ENCODE data around the gene ARF6. TPM values are rescaled to one million over a fixed set of nuclear protein-coding genes. Genes with fewer than 3 reads are reported as not detected.

Gene ARF6
- polyA plus RNA-seq, 2 of the 4 experiments (the other 2 are of a cell fraction): 33.3 to 54.8 TPM

DNA sequence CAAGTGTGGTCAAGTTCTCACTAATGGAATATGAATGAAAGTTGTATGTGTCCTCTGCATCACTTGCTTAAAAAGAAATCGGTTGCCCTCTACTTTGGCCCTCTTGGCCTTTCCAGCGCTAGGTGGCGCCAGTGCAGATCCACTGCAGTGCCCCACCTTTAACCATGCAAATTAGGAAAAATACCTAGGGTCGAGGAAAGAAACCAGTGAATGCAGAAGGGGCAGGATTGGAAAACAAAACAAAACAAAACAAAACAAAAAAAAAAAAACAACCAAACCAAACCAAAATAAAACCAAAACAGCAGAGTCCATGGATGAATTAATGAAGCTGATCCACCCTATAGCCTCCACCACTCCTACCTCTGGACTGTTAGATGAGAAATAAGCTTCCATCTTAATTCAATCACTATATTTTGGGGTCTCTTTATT, 27.4 kb upstream of the ARF6 start:
- CTCF ChIA-PET: interaction anchor here (0.5 to 12.6 kb wide), 51 partner anchors 12 to 1114 kb away, joined by 3 to 259 read pairs (median 4); partner anchors contain the start of genes ARF6, NEMF and VCPKMT
- 1% methylated on average over 4 of the region's 4 CpGs for WGBS (ENCODE audit: missing lambda C conversion rate)
- ATAC-seq: 0 out of 6 replicates have a peak, but pooled peaks of 1 of the 2 experiments have one; percentile 10
- H3K4me1 ChIP-seq: peaks cover 32% of the 10 kb centered on the region
- POLR2A ChIA-PET: no interaction called here
- H3K27ac ChIP-seq: peak overlapping the region; percentile 0 to 10; a peak in 2 of 6 replicates
- H3K9me3 ChIP-seq: no peaks in the 10 kb centered on the region
- no peak overlapping the region for H3K4me3 ChIP-seq
- peak; percentile 28 to 75 for DNase-seq (ENCODE audit: low read depth in 1 of 2, low spot score in 1 of 2)
- FAIRE-seq: peak; percentile 13
- TF ChIP-seq SMC3 (IDR thresholded peaks at IDR 0.05) (peak; percentile 86), HOXA7 (CRISPR knock-in tag; IDR thresholded peaks at IDR 0.05) (no peak), HEYL (CRISPR knock-in tag; IDR thresholded peaks at IDR 0.05) (no peak), RAD21 (conservative IDR thresholded peaks at IDR 0.05 in 1 of 2, IDR thresholded peaks at IDR 0.05 in 1 of 2) (peak; percentile 76 to 85), GATA3 (IDR thresholded peaks at IDR 0.05; ENCODE audit: borderline replicate concordance) (no peak)
- TF ChIP-seq, protein P1, sequence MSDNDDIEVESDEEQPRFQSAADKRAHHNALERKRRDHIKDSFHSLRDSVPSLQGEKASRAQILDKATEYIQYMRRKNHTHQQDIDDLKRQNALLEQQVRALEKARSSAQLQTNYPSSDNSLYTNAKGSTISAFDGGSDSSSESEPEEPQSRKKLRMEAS (IDR thresholded peaks at IDR 0.05): no peak
- TF ChIP-seq, protein P2, sequence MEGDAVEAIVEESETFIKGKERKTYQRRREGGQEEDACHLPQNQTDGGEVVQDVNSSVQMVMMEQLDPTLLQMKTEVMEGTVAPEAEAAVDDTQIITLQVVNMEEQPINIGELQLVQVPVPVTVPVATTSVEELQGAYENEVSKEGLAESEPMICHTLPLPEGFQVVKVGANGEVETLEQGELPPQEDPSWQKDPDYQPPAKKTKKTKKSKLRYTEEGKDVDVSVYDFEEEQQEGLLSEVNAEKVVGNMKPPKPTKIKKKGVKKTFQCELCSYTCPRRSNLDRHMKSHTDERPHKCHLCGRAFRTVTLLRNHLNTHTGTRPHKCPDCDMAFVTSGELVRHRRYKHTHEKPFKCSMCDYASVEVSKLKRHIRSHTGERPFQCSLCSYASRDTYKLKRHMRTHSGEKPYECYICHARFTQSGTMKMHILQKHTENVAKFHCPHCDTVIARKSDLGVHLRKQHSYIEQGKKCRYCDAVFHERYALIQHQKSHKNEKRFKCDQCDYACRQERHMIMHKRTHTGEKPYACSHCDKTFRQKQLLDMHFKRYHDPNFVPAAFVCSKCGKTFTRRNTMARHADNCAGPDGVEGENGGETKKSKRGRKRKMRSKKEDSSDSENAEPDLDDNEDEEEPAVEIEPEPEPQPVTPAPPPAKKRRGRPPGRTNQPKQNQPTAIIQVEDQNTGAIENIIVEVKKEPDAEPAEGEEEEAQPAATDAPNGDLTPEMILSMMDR (IDR thresholded peaks at IDR 0.05): peak; percentile 88
- TF ChIP-seq, protein P3, sequence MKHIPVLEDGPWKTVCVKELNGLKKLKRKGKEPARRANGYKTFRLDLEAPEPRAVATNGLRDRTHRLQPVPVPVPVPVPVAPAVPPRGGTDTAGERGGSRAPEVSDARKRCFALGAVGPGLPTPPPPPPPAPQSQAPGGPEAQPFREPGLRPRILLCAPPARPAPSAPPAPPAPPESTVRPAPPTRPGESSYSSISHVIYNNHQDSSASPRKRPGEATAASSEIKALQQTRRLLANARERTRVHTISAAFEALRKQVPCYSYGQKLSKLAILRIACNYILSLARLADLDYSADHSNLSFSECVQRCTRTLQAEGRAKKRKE (CRISPR knock-in tag; IDR thresholded peaks at IDR 0.05; ENCODE audit: low read depth): no peak
- peak overlapping the region; percentile 3; the same call in 2 of the 3 replicates for H3K4me2 ChIP-seq

DNA sequence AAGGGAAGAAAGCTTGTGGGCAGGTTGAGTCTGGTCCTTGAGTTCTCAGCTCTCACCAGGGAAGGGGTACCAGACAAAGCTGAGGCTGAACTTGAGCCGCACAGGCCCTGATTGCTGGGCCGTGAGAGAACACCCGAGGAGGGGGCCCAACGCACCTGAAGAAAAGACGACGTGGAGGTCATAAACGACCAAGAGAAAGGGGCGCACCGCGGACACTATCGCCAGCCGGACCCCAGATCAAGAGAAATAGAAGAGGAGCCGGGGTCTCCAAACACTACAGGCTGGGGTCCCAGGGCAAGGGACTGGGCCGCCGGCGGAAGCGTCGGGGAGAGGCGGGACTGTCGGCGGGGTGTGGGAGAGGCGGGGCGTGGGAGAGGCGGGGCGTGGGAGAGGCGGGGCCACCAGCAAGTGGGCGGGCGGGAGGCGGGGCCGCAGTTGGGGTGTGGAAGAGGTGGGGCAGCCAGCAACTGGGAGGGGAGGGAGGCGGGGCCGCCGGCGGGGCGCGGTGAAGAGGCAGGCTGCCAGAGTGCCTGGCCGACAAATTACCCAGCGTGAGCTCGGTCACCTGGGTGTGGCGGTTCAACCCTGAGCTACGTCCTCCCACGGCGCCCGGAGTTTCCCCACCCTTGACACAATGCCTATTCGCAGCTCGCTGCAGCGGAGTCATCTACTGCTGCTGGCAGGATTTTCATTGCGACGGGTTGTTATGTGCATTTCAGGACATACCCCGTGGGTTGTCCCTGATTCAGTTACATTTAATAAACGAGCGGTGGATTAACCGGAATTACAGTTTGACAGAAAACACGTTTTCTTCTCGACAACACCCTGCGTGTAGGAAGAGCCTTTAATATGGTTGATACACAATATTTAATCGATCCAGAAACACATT, 24.8 kb upstream of the ARF6 start:
- DNase-seq (ENCODE audit: low read depth in 1 of 2, low spot score in 1 of 2): peak; percentile 90 to 98
- peaks cover 25% of the 10 kb centered on the region for H3K4me1 ChIP-seq
- ChIA-PET POLR2A (interaction anchor here (0.6 to 1.7 kb wide), 13 partner anchors 8 to 444 kb away, joined by 3 to 15 read pairs (median 3); partner anchors contain the start of genes ARF6 and VCPKMT), CTCF (interaction anchor here (0.6 to 12.6 kb wide), 12 partner anchors 10 to 234 kb away, joined by 3 to 259 read pairs (median 4); partner anchors contain the start of genes ARF6 and NEMF)
- peak; percentile 95 for ATAC-seq
- no peaks in the 10 kb centered on the region for H3K9me3 ChIP-seq
- WGBS (ENCODE audit: missing lambda C conversion rate): 3% methylated on average over 43 of the region's 57 CpGs
- TF ChIP-seq ZNF302 (CRISPR knock-in tag; IDR thresholded peaks at IDR 0.05) (no peak), GATA3 (IDR thresholded peaks at IDR 0.05; ENCODE audit: borderline replicate concordance) (no peak), CBX8 (IDR thresholded peaks at IDR 0.05) (no peak), PHF8 (IDR thresholded peaks at IDR 0.05; ENCODE audit: borderline replicate concordance, low read depth) (peak; percentile 67; the same call in 1 of the 2 replicates), JUN (IDR thresholded peaks at IDR 0.05) (peak in 1 of 2 experiments; percentile 69; a peak in 3 of 5 replicates), HEYL (CRISPR knock-in tag; IDR thresholded peaks at IDR 0.05) (no peak), JUNB (IDR thresholded peaks at IDR 0.05) (no peak), MAFK (IDR thresholded peaks at IDR 0.05; ENCODE audit: partially characterized antibody) (peak; percentile 44), POLR2A (IDR thresholded peaks at IDR 0.05; ENCODE audit: low read length) (peak; percentile 67), RAD21 (conservative IDR thresholded peaks at IDR 0.05 in 1 of 2, IDR thresholded peaks at IDR 0.05 in 1 of 2) (no peak; a peak in 3 of 5 replicates)
- TF ChIP-seq, protein P4, sequence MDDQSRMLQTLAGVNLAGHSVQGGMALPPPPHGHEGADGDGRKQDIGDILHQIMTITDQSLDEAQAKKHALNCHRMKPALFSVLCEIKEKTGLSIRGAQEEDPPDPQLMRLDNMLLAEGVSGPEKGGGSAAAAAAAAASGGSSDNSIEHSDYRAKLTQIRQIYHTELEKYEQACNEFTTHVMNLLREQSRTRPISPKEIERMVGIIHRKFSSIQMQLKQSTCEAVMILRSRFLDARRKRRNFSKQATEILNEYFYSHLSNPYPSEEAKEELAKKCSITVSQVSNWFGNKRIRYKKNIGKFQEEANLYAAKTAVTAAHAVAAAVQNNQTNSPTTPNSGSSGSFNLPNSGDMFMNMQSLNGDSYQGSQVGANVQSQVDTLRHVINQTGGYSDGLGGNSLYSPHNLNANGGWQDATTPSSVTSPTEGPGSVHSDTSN (IDR thresholded peaks at IDR 0.05): peak; percentile 20; the same call in 1 of the 2 replicates
- TF ChIP-seq, protein P1 (IDR thresholded peaks at IDR 0.05): peak; percentile 61; the same call in 1 of the 2 replicates
- H3K4me2 ChIP-seq: peak overlapping the region; percentile 94
- peak overlapping the region; percentile 54 for H3K4me3 ChIP-seq
- peak overlapping the region; percentile 82 to 93 for H3K27ac ChIP-seq
- peak; percentile 13 for FAIRE-seq

Measured in A549 (cell line).